Ovary (tissue), 3 donors: ENCODE data around the gene GTF2IRD1.

ENCODE experiments used
- CTCF ChIP-seq, 3 donors: fragments of 450-650 bp in 2 of 3; fragments of 200-600 bp in 1 of 3; IDR thresholded peaks; one replicate each; pipeline versions ENCODE4 v1.5.1 to v1.8.0; 2016 to 2022; ENCODE audit warnings: antibody characterized with exemption in 3 of 3, mild to moderate bottlenecking in 1 of 3
- POLR2A ChIP-seq: fragments of 450-650 bp; IDR thresholded peaks from one replicate; pipeline ENCODE4 v1.6.1; 2017; ENCODE audit warnings: antibody characterized with exemption, mild to moderate bottlenecking, moderate library complexity
- donor health status: DM: no; HTN: no; CAD: no.

GRCh38 chr7:74572301-74572979, 118.7 kb downstream of the GTF2IRD1 start:
- no peak for TF ChIP-seq CTCF (IDR thresholded peaks at IDR 0.05)
- no peak for TF ChIP-seq POLR2A
